Aorta (tissue), 5 donors: ENCODE results near the gene GALNT2. TPM values are rescaled to one million over a fixed set of nuclear protein-coding genes. Genes with fewer than 3 reads are reported as not detected.

Experiments used
- ATAC-seq: fragments of 200-7000 bp; cut with Tn5 transposase; one replicate; pipeline ENCODE4 v1.9.1; 2022; ENCODE audit warnings: moderate library complexity; ENCODE audit not compliant: low FRiP score
- DNase-seq, 2 donors: peaks; one replicate each; pipeline ENCODE4 v3.0.0-alpha.2; 2020
- H3K27ac ChIP-seq, 2 donors: one replicate each; pipeline ENCODE4 v1.5.1; 2013; ENCODE audit warnings: low read length in 2 of 2, mild to moderate bottlenecking in 2 of 2, moderate library complexity in 2 of 2, control low read depth in 1 of 2, inconsistent platforms in 1 of 2, low read depth in 1 of 2
- H3K27me3 ChIP-seq, 2 donors: one replicate each; pipeline ENCODE4 v1.6.1; 2013; ENCODE audit warnings: control low read depth in 1 of 2, low read length in 1 of 2, mild to moderate bottlenecking in 1 of 2, moderate library complexity in 1 of 2; ENCODE audit not compliant: insufficient read depth in 2 of 2, control insufficient read depth in 1 of 2
- H3K36me3 ChIP-seq, 2 donors: one replicate each; pipeline ENCODE4 v1.6.1; 2013; ENCODE audit warnings: control low read depth in 1 of 2, low read length in 1 of 2, mild to moderate bottlenecking in 1 of 2; ENCODE audit not compliant: insufficient read depth in 2 of 2, control insufficient read depth in 1 of 2
- H3K4me1 ChIP-seq, 2 donors: one replicate each; pipeline ENCODE4 v1.6.1; 2013; ENCODE audit warnings: low read length in 2 of 2, control low read depth in 1 of 2, mild to moderate bottlenecking in 1 of 2, moderate library complexity in 1 of 2; ENCODE audit not compliant: insufficient read depth in 2 of 2, control insufficient read depth in 1 of 2
- H3K4me3 ChIP-seq, 2 donors: one replicate each; pipeline ENCODE4 v1.5.1; 2013; ENCODE audit warnings: low read length in 2 of 2, control low read depth in 1 of 2, mild to moderate bottlenecking in 1 of 2
- H3K9me3 ChIP-seq: one replicate; pipeline ENCODE4 v1.6.1; 2013; ENCODE audit warnings: mild to moderate bottlenecking, low read length; ENCODE audit not compliant: control insufficient read depth
- WGBS, 2 donors: extraction: QIAGEN DNeasy Blood & Tissue Kit; methylation state at CpG; one replicate each; pipeline ENCODE4 v1.1.7; 2013; 5-methylcytosine and 5-hydroxymethylcytosine counted together
- intact Hi-C, 2 donors: fragments of 100-400 bp; cut with DNase I; formaldehyde crosslinking; loops; one replicate each; pipeline versions ENCODE4 v1.14.2 to v1.15.0; 2022
- polyA plus RNA-seq, 2 donors: library from polyadenylated mRNA; stranded (reverse); fragments of 200-250 nt; gene quantifications; one replicate each; pipeline ENCODE4 v1.2.3, GENCODE V29; 2013
- total RNA-seq, 2 donors: library from RNA; stranded (reverse); fragmentation: NEBNext Ultra II Directional; extraction: Animal tissue kit (Norgen Biotek cat#: 25700); gene quantifications; one replicate each; pipeline ENCODE4 v1.2.1, GENCODE V29; 2021
- donor health status: healthy with polysubstance abuse.
- donor health status: Bipolar disorder and iron deficiency.
- donor health status: DM: no; HTN: no; CAD: no.
- donor health status: DM: no; HTN: no; CAD: no.
- donor health status: DM: yes; HTN: yes; CAD: no.

The GALNT2 gene
- total and polyA plus RNA-seq, 4 donors, result 29.1 to 116 (median 105) TPM

DNA sequence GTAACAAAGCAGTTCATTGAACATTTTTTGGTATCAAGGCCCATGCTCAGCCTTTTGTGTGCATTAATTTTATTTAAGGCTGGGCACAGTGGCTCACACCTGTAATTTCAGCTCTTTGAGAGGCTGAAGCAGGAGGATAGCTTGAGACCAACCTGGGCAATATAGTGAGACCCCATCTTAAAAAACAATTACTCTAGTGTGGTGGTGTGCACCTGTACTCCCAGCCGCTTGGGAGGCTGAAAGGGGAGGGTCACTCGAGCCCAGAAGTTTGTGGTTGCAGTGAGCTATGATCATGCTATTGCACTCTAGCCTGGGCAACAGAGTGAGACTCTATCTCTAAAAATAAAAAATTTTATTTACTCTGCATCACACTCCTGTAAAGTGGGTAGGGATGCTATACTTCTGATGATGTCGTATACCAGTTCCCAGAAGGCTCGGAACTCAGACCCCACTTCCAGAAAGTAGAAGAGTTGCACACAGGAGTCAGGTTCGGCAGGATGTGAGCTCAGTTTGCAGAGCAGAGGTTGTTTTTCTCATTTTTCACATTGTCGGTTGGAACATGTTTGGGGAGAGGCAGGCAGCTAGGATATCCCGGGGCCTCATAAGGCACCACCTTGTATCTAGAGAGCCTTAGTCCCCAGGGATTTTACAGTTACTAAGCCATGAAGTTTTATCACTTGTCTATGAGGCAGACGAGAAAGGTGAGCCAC, 144.6 kb downstream of the GALNT2 start:
- peaks cover 6 to 17% of the 10 kb centered on the region in 2 donors for H3K4me1 ChIP-seq
- ATAC-seq, result no peak
- no peaks in the 10 kb centered on the region for H3K36me3 ChIP-seq
- no peaks in the 10 kb centered on the region for H3K27me3 ChIP-seq
- WGBS, 2 donors, result 37 to 44% methylated on average over 8 of the region's 8 CpGs
- intact Hi-C loops, result loop anchor here (5.0 to 10.0 kb wide), 3 partner anchors 107 to 377 kb away; partner anchors contain the start of gene GALNT2 (in 2 of the 2)
- H3K9me3 ChIP-seq, result no peaks in the 10 kb centered on the region
- no peak for DNase-seq
- H3K27ac ChIP-seq, result peak overlapping the region; percentile 85 to 88
- H3K4me3 ChIP-seq, result no peak overlapping the region

DNA sequence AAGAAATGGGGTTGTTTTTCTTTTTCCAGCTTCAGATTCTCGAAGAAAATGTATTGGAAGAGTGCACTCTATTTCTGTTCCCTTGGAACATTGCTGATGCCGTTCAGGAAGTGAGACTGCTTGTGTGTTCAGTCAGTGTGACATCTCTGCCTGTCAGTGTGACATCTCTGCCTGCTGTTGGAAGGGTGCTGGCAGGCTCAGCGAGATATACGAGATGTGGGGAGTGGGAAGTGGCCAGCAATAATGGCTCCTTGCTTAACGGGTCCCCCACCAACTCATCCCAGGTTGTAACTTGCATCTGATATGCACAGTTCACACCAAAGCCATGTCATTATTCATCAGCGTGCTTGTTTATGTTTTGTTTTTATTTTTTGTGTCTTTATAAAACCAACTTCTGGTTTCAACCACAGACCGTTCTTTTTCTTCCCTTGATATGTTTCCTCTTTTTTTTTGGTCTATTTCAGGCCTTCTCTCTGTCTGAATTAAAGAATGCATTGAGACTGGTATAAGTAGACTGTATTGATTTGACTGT, 145.4 kb downstream of the GALNT2 start:
- H3K27ac ChIP-seq, result peak overlapping the region; percentile 85 to 88
- H3K36me3 ChIP-seq, result no peaks in the 10 kb centered on the region
- no peaks in the 10 kb centered on the region for H3K9me3 ChIP-seq
- WGBS, 2 donors, result 29 to 31% methylated on average over 7 of the region's 7 CpGs
- H3K4me3 ChIP-seq, result no peak overlapping the region
- ATAC-seq, result no peak
- H3K27me3 ChIP-seq, result no peaks in the 10 kb centered on the region
- no peak for DNase-seq
- intact Hi-C loops, result loop anchor here (5.0 to 10.0 kb wide), 3 partner anchors 108 to 378 kb away; partner anchors contain the start of gene GALNT2 (in 2 of the 2)
- H3K4me1 ChIP-seq, result peaks cover 6 to 14% of the 10 kb centered on the region in 2 donors

DNA sequence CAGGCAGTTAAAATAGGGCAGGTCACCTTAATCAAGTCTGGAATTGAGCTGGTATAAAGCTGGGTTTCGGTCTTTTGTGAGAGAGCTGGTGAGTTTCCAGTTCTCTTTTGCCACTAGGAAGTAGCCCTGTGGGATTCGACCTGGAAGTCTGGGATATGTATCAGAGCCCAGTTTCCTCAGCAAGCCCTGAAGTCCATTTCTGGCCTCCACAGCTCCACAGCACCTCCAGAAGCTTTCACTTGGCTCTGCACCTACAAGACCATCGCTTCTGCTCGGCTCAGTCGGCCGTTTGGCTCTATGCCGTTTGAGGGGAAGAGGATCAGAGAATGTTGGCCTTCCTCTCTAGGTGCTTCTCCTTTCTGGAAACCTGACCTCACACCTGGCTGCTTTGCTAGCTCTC, 148.0 kb downstream of the GALNT2 start:
- Histone ChIP-seq H3K27me3 (no peaks in the 10 kb centered on the region), H3K4me3 (no peak overlapping the region), H3K27ac (peak overlapping the region; percentile 72 to 90), H3K9me3 (no peaks in the 10 kb centered on the region), H3K4me1 (peaks cover 0 to 8% of the 10 kb centered on the region in 2 donors), H3K36me3 (no peaks in the 10 kb centered on the region)
- peak; percentile 77 for ATAC-seq
- intact Hi-C loops, result loop anchor here (5.0 to 10.0 kb wide), 7 partner anchors 57 to 553 kb away; no protein-coding TSS in a partner anchor
- WGBS, 2 donors, result 1 to 3% methylated on average over 7 of the region's 7 CpGs
- peak; percentile 68 to 86 for DNase-seq

DNA sequence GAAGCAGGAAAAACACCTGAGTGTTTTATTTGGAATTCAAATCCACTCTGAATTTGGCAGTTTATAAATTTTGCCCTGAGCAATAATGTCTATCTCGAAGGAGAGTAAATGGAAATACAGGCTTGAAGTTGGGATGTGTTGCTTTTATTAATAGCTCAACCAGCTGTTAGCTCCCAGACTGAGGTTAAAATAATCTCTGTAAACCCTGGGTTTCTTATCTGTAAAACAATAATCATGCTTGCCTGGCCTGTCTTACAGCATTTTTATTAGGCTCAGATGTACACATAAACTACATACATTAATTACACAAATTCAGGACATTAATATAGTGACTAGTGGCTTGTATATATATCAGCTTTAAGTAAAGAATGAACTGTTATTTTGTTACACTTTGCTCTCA, 148.5 kb downstream of the GALNT2 start:
- ATAC-seq (no peak), DNase-seq (no peak)
- peaks cover 0 to 8% of the 10 kb centered on the region in 2 donors for H3K4me1 ChIP-seq
- H3K4me3 ChIP-seq, result no peak overlapping the region
- no peaks in the 10 kb centered on the region for H3K36me3 ChIP-seq
- no peaks in the 10 kb centered on the region for H3K27me3 ChIP-seq
- peak overlapping the region; percentile 72 to 90 for H3K27ac ChIP-seq
- 3 to 6% methylated on average over 1 of the region's 1 CpG for WGBS, 2 donors
- intact Hi-C loops, result loop anchor here (5.0 to 10.0 kb wide), 7 partner anchors 57 to 553 kb away; no protein-coding TSS in a partner anchor
- H3K9me3 ChIP-seq, result no peaks in the 10 kb centered on the region

DNA sequence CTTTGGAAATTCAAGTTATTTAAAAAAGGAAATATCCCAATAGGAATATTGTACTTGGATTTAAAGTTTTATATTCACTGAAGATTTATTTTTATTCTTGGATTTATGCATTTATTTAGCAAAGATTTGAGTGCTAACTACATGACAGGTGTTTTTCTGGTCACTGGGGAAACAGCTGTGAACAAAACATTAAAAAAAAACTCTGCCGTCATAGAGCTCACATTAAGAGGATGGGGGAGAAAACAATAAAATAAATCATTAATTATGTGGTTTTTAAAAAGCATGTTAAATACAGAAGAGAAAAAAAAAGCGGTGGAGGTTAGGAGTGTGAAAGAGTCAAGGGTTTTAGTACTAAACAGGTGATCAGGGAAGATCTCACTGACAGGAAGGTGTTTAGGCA, 149.9 kb downstream of the GALNT2 start:
- H3K27ac ChIP-seq, result peak overlapping the region; percentile 16 to 82
- no peaks in the 10 kb centered on the region for H3K36me3 ChIP-seq
- no peaks in the 10 kb centered on the region for H3K9me3 ChIP-seq
- ATAC-seq (no peak), DNase-seq (no peak)
- 53 to 56% methylated on average over 2 of the region's 2 CpGs for WGBS, 2 donors
- no peaks in the 10 kb centered on the region for H3K27me3 ChIP-seq
- peaks cover 0 to 8% of the 10 kb centered on the region in 2 donors for H3K4me1 ChIP-seq
- H3K4me3 ChIP-seq, result no peak overlapping the region
- intact Hi-C loops, result loop anchor here (5.0 to 10.0 kb wide), 7 partner anchors 55 to 555 kb away; no protein-coding TSS in a partner anchor

DNA sequence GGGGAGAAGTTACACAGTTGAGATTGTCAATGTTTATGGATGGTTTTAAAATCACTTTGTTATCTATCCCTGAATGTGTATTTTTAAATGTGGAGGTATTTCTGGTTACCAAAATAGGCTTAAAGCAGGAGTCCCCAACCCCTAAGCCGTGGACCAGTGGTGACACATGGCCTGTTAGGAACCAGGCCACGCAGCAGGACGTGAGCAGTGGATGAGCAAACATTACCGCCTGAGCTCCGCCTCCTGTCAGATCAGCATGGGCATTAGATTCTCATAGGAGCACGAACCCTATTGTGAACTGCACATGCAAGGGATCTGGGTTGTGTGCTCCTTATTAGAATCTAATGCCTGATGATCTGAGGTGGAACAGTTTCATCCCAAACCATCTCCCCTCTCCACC, 151.6 kb downstream of the GALNT2 start:
- peak overlapping the region in 1 of 2 donors; percentile 7 for H3K27ac ChIP-seq
- WGBS, 2 donors, result 49 to 50% methylated on average over 6 of the region's 6 CpGs
- peaks cover 0 to 4% of the 10 kb centered on the region in 2 donors for H3K4me1 ChIP-seq
- H3K36me3 ChIP-seq, result no peaks in the 10 kb centered on the region
- DNase-seq (no peak), ATAC-seq (no peak)
- H3K9me3 ChIP-seq, result no peaks in the 10 kb centered on the region
- no peaks in the 10 kb centered on the region for H3K27me3 ChIP-seq
- H3K4me3 ChIP-seq, result no peak overlapping the region
- intact Hi-C loops, result loop anchor here (5.0 to 10.0 kb wide), 7 partner anchors 54 to 556 kb away; no protein-coding TSS in a partner anchor

DNA sequence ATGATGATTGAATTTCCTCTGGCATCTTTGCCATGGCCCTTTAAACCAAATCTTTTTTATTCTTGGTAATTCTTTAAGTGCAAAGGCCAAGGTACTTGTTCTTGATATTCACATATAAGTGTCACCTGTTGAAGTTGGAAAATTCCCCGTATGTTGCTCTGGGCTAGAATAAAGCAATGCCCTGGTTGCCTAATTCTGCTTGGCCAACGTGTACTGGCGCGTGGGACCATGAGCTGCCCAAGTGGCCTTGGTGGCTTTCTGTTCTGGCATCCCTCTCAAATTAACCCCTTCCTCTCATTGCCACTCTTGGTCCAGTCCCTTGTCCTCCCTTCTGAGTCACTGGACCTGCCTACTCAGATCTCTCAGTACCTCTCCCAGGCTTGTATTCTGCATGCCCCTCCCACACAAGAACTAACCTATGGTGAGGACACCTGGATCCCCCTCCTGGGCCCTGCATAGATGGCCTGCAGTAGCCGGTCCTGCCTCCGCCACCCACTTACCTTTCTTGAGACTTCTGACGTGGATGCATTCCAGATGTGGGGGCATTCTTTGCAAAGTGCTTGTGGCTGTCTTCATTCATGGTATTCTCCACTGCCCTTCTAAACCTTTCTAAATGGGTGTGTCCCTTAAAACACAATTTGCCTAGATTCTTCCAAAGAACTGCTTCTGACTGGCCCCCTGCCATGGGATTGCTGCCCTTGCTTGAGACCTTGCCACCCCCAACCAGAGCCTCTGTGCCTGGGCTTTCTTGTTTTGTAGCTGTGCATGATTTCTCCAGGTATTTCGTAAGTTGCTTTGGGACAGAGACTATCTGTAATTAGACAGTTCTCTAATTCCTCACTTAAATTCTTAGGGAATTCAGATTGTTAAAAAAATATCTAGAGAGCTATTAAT, 152.4 kb downstream of the GALNT2 start:
- ATAC-seq, result no peak
- Histone ChIP-seq H3K27me3 (no peaks in the 10 kb centered on the region), H3K4me3 (no peak overlapping the region), H3K27ac (peak overlapping the region in 1 of 2 donors; percentile 27), H3K4me1 (peaks cover 0 to 4% of the 10 kb centered on the region in 2 donors), H3K36me3 (no peaks in the 10 kb centered on the region), H3K9me3 (no peaks in the 10 kb centered on the region)
- intact Hi-C loops, result loop anchor here (5.0 to 10.0 kb wide), 8 partner anchors 48 to 557 kb away; no protein-coding TSS in a partner anchor
- WGBS, 2 donors, result 71 to 73% methylated on average over 8 of the region's 8 CpGs
- DNase-seq, result no peak

DNA sequence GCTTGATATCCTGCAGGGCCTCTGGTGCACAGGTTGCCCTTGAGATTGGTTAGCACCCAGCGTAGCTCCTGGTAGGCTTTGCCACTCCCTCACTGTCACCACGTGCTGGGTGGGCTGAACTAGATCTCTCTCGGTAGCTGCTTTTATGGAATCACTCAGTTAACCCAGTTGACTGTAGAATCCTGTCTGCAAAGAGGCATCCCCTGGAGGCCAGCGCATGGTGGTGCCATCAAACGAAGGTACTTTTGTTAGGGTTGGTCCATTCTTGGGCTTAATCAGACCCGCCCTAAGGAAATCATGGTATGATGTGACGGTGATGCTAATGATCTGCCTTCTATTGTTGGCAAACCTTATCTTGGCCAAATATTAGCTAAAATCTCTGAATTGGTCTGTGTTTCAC, 153.4 kb downstream of the GALNT2 start:
- no peaks in the 10 kb centered on the region for H3K9me3 ChIP-seq
- peak overlapping the region in 1 of 2 donors; percentile 64 for H3K27ac ChIP-seq
- H3K36me3 ChIP-seq, result no peaks in the 10 kb centered on the region
- intact Hi-C loops, result loop anchor here in 1 of 2 donors (5.0 kb wide), 1 partner anchor 47 kb away; no protein-coding TSS in a partner anchor
- ATAC-seq (no peak), DNase-seq (no peak)
- 83 to 89% methylated on average over 7 of the region's 7 CpGs for WGBS, 2 donors
- peaks cover 2 to 4% of the 10 kb centered on the region in 2 donors for H3K4me1 ChIP-seq
- no peaks in the 10 kb centered on the region for H3K27me3 ChIP-seq
- no peak overlapping the region for H3K4me3 ChIP-seq
